AG09319 (cell line): ENCODE measurements around the gene SMPD3.

Experiments used
- DNase-seq: peaks from one replicate; pipeline ENCODE4 v3.0.0-alpha.2; 2010; ENCODE audit warnings: low read depth; ENCODE audit errors: extremely low read depth
- TF ChIP-seq, protein P1 (sequence below): IDR thresholded peaks from 2 replicates; pipeline ENCODE4 v1.5.1; 2011; ENCODE audit warnings: low read depth, mild to moderate bottlenecking, inconsistent platforms, low read length, moderate library complexity

SMPD3 gene

DNA sequence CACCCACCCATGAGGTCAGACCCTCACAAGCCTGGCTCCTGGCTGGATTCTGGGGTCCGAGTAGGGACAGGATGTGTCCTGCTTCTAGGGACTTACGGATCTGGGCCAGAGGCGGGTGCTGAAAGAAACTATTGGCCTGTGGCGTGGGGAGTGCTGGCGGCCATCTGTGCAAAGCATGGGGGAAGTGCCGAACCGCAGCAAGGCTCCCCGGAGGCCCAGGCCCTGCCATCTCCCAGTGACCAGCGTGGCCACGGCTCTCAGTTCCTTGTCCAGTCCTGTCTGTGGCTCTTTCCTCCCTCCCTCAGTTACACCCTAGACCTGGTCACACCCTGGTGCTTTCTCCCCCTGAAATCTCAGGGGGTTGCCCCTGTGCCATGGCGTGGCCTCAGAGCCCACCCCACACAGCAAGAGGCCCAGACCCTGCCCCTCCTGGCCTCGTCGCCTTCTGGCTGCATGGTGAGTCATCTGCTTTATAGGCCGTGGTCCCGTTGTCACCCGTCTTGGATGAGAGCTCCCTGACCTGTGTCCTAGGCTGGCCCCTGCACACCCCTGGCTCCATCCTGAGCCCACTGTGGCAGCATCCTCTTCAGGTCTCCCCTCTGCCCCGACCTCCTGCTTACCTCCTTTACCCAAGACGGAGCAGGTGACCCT is 83.0 kb downstream of the SMPD3 start:
- no peak for DNase-seq
- TF ChIP-seq, protein P1, sequence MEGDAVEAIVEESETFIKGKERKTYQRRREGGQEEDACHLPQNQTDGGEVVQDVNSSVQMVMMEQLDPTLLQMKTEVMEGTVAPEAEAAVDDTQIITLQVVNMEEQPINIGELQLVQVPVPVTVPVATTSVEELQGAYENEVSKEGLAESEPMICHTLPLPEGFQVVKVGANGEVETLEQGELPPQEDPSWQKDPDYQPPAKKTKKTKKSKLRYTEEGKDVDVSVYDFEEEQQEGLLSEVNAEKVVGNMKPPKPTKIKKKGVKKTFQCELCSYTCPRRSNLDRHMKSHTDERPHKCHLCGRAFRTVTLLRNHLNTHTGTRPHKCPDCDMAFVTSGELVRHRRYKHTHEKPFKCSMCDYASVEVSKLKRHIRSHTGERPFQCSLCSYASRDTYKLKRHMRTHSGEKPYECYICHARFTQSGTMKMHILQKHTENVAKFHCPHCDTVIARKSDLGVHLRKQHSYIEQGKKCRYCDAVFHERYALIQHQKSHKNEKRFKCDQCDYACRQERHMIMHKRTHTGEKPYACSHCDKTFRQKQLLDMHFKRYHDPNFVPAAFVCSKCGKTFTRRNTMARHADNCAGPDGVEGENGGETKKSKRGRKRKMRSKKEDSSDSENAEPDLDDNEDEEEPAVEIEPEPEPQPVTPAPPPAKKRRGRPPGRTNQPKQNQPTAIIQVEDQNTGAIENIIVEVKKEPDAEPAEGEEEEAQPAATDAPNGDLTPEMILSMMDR, result no peak

DNA sequence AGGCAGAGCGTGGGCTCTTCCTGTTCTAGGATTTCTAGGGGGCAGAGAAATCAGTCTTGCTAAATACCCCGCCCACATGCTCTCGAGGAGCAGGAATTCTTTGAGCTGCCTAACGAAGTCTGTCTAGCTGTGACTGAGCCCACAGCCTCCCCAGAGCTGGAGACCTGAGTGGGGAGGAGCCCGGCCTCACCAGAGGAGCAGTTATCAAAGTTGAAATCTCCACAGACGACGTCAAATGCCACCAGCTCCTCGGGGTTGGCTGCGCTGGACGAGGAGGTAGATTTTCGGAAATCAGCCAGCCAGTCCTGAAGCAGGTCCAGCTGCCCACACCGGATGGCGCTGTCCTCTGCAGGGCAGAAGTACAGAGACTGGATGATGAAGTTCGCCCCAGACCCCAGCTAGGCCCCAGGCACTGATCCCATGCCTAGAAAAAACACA is 83.7 kb downstream of the SMPD3 start:
- DNase-seq, result no peak

DNA sequence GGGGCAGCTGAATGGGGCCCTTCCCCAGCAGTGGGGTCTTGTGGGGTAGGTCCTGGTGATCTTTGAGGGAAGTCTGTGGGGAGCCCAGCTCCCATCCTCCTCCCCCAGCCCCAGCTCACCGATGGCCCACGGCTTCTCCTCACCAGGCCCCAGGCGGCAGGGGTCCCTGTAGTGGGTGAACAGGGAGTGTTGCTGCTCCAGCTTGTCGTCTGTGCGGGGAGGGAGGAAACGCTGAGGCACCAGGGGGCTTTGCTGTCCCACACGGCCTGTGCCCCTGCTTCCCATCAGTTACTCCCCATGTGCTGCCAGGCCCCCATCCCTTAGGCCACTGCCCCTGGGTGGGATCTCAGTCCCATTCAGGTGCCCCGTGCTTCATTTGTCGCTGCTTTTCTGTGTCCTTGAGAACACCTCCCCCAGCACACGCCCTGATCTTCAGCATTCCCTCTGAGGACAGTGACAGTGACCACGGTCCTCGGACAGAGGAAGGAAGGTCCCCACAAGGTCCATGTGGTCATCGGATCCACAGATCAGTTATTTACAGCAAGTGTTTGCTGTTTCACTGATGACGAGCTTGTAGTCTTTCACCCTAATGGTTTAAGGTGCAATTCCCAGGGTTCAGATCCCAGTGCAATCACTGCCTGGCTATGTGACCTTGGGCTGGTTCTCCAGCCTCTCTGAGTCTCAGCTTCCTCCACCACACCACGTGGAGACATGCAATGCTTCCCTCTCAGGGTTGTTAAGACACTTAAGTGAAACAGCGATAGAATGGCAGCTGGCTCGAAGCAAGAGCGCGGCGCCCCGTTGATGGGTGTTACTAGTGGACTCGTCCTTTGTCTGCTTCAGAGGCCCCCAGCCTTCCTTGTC is 84.4 kb downstream of the SMPD3 start:
- TF ChIP-seq, protein P1, result no peak
- DNase-seq, result no peak

More for the DNA sequence above, 83.7 kb downstream of the SMPD3 start:
- TF ChIP-seq, protein P1, result no peak; the same call in 1 of the 2 replicates

DNA sequence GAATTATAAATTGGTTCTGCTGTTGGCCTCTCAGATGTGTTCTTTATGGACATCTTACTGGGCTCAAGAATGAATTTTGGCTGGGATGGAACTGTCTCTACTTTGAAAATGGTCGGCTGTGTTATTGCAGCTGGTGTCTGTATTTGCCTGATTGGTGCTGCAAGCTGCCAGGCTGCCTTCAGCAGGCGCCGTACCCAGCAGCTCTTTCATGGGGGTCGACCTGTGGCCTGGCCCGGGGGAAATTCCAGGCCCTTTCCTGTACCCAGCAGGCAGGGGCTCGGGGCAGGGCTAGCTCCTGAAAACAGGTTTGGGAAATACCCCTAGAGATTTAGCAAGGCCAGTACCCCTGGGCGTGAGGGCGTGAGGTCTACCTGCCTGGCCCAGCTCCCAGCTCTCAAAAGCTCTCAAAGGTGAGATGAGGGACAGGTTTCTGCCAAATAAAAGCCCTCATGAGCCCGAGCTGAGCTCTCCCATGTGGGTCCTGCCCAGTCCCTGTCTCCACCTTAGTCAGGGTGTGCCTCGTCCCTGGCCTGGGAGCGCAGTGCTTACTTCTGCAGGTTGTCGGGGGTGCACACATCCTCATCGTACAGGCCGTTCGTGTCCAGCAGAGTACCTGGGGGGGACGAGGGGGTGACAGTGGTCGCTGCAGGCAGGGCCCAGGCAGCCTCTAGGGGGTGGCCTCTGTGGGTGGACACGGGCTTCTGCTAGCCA is 85.2 kb downstream of the SMPD3 start:
- DNase-seq, result no peak
- TF ChIP-seq, protein P1, result no peak

- TF ChIP-seq, protein P1, result no peak
- DNase-seq, result no peak
These were observed 85.9 kb downstream of the SMPD3 start for GRCh38 chr16:68362262-68362913.

GRCh38 chr16:68361485-68361884 is 86.8 kb downstream of the SMPD3 start:
- TF ChIP-seq, protein P1, result no peak
- DNase-seq, result no peak
